Hepatocyte (in vitro differentiated cells): ENCODE measurements around the gene SIGLEC7.

Source experiments
- EZH2 ChIP-seq: fragments of 200-600 bp; sonication (generic); IDR thresholded peaks from 2 replicates; pipeline ENCODE4 v1.6.1; 2016; ENCODE audit warnings: antibody characterized with exemption, mild to moderate bottlenecking, borderline replicate concordance
- TF ChIP-seq, protein P1 (sequence below): fragments of 200-600 bp; sonication (generic); IDR thresholded peaks from 2 replicates; pipeline ENCODE4 v1.5.1; 2016; ENCODE audit warnings: antibody characterized with exemption, mild to moderate bottlenecking; ENCODE audit not compliant: poor library complexity

DNA sequence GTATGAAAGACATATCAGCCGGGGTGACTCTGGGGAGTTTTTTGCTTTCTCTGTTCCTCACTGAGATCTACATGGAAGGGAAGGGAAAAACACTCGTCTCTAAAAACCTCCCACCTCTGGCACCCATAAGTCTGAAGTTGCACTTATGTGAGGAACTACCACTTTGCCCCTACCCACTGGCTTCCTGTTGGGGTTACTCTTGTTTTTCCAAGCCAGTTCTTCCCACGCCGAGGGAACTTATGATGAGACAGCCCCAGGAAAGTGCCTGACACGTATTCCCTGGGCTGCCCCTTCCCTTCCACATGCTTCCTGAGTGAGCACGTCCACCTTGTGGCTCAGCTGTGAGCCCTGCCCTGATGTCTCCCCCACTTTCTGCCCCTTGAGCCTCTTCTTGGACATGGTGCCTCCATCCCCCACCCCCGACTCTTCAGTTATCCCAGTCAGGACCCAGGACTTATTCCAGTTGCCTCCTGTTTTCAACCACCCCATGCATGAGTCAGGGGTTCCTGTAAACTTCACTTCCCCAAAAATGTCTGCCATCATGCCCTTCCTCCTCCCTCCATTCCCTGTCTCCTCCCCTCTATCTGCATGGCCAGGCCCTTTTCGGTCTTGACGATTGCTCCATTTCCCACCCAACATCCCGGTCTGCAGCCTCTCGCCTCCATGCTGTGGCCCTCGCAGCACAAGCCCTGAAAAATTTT is 5.1 kb upstream of the SIGLEC7 start:
- TF ChIP-seq, protein P1, sequence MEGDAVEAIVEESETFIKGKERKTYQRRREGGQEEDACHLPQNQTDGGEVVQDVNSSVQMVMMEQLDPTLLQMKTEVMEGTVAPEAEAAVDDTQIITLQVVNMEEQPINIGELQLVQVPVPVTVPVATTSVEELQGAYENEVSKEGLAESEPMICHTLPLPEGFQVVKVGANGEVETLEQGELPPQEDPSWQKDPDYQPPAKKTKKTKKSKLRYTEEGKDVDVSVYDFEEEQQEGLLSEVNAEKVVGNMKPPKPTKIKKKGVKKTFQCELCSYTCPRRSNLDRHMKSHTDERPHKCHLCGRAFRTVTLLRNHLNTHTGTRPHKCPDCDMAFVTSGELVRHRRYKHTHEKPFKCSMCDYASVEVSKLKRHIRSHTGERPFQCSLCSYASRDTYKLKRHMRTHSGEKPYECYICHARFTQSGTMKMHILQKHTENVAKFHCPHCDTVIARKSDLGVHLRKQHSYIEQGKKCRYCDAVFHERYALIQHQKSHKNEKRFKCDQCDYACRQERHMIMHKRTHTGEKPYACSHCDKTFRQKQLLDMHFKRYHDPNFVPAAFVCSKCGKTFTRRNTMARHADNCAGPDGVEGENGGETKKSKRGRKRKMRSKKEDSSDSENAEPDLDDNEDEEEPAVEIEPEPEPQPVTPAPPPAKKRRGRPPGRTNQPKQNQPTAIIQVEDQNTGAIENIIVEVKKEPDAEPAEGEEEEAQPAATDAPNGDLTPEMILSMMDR = no peak
- TF ChIP-seq EZH2 = no peak
